Activated CD8-positive, alpha-beta T cell treated with anti-CD3 and anti-CD28 coated beads for 36 hours (primary cell): Measurements from ENCODE around the gene DLG2. TPM values are rescaled to one million over a fixed set of nuclear protein-coding genes. Genes with fewer than 3 reads are reported as not detected.

Experiments used
- ATAC-seq: fragments of 200-7000 bp; cut with Tn5 transposase; one replicate; pipeline ENCODE4 v1.10.0; 2021; ENCODE audit warnings: mild to moderate bottlenecking, moderate library complexity
- CTCF ChIA-PET: fragments of 350-600 bp; sonication (Branson Sonifier 250); formaldehyde crosslinking; loops from one replicate; lab custom pipeline; 2021; ENCODE audit warnings: antibody characterized with exemption; lab: Charles Lee
- POLR2A ChIA-PET: fragments of 350-600 bp; sonication (Branson Sonifier 250); formaldehyde crosslinking; loops from one replicate; lab custom pipeline; 2021; ENCODE audit warnings: antibody characterized with exemption; lab: Charles Lee
- DNase-seq: peaks from one replicate; pipeline ENCODE4 v3.0.0-alpha.2; 2020
- H3K27ac Mint-ChIP-seq: one replicate; pipeline ENCODE4 v1.8.0; 2021; ENCODE audit warnings: mild to moderate bottlenecking, mixed read lengths
- H3K27me3 Mint-ChIP-seq: one replicate; pipeline ENCODE4 v1.8.0; 2021; ENCODE audit warnings: mixed read lengths
- H3K36me3 Mint-ChIP-seq: one replicate; pipeline ENCODE4 v1.8.0; 2021; ENCODE audit warnings: low read depth, mixed read lengths
- H3K4me1 Mint-ChIP-seq: one replicate; pipeline ENCODE4 v1.8.0; 2021; ENCODE audit warnings: low read depth, mixed read lengths
- H3K4me3 Mint-ChIP-seq: one replicate; pipeline ENCODE4 v1.8.0; 2021; ENCODE audit warnings: mild to moderate bottlenecking, moderate library complexity, mixed read lengths
- H3K9me3 Mint-ChIP-seq: one replicate; pipeline ENCODE4 v1.8.0; 2021; ENCODE audit warnings: mixed read lengths
- CTCF ChIP-seq: fragments of 200-600 bp; IDR thresholded peaks from one replicate; pipeline ENCODE4 v1.8.0; 2022; ENCODE audit warnings: antibody characterized with exemption, mild to moderate bottlenecking
- intact Hi-C: fragments of 100-400 bp; cut with micrococcal nuclease; formaldehyde crosslinking; loops from one replicate; pipeline ENCODE4 v1.10.0; 2022
- total RNA-seq, 2 experiments: library from RNA; stranded (reverse); gene quantifications; one replicate each; pipeline ENCODE4 v1.2.3, GENCODE V29; 2021

The DLG2 gene
- total RNA-seq, 2 experiments from 2014 or later, result 2.2 to 2.6 TPM

GRCh38 chr11:85572056-85572455 is 55.1 kb downstream of the DLG2 start:
- DNase-seq, result no peak
- CTCF ChIA-PET, result no interaction called here
- POLR2A ChIA-PET, result no interaction called here
- H3K4me3 Mint-ChIP-seq, result no peak overlapping the region
- intact Hi-C loops, result no loop called here
- no peak for ATAC-seq
- peaks cover 1% of the 10 kb centered on the region for H3K36me3 Mint-ChIP-seq
- H3K4me1 Mint-ChIP-seq, result no peaks in the 10 kb centered on the region
- peaks cover 11% of the 10 kb centered on the region for H3K27me3 Mint-ChIP-seq
- H3K9me3 Mint-ChIP-seq, result no peaks in the 10 kb centered on the region
- no peak for TF ChIP-seq CTCF
- no peak overlapping the region for H3K27ac Mint-ChIP-seq

DNA sequence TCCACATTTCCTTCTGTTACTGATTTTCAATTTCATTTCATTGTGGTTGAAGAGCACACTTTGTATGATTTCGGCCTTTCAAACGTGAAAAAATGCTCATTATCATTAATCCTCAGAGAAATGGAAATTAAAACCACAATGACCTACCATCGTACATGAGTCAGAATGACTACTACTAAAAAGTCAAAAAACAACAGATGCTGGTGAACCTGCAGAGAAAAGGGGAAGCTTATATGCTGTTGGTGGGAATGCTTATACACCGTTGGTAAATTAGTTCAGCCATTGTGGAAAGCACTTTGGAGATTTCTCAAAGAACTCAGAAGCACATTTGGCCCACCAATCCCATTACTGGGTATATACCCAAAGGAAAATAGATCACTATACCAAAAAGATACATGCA is 57.6 kb downstream of the DLG2 start:
- no peaks in the 10 kb centered on the region for H3K36me3 Mint-ChIP-seq
- no peak overlapping the region for H3K27ac Mint-ChIP-seq
- ATAC-seq (no peak), DNase-seq (no peak)
- TF ChIP-seq CTCF, result no peak
- ChIA-PET CTCF (no interaction called here), POLR2A (no interaction called here)
- H3K27me3 Mint-ChIP-seq, result peaks cover 7% of the 10 kb centered on the region
- intact Hi-C loops, result no loop called here
- H3K9me3 Mint-ChIP-seq, result no peaks in the 10 kb centered on the region
- H3K4me3 Mint-ChIP-seq, result no peak overlapping the region
- no peaks in the 10 kb centered on the region for H3K4me1 Mint-ChIP-seq

DNA sequence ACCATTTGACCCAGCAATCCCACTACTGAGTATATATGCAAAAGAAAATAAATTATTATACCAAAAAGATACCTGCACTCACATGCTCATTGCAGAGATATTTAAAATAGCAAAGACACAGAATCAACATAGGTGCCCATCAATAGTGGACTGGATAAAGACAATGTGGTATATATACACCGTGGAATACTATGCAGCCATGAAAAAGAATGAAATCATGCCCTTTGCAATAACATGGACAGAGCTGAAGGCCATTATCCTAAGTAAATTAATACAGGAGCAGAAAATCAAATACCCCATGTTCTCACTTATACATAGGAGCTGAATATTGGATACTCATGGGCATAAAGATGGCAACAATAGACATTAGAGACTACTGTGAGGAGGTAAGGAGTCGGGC is 68.7 kb downstream of the DLG2 start:
- intact Hi-C loops, result no loop called here
- no peaks in the 10 kb centered on the region for H3K27me3 Mint-ChIP-seq
- ChIA-PET CTCF (no interaction called here), POLR2A (no interaction called here)
- no peak for ATAC-seq
- no peaks in the 10 kb centered on the region for H3K36me3 Mint-ChIP-seq
- H3K9me3 Mint-ChIP-seq, result peaks cover 2% of the 10 kb centered on the region
- no peak overlapping the region for H3K27ac Mint-ChIP-seq
- DNase-seq, result no peak
- no peak overlapping the region for H3K4me3 Mint-ChIP-seq
- H3K4me1 Mint-ChIP-seq, result no peaks in the 10 kb centered on the region
- no peak for TF ChIP-seq CTCF

- H3K36me3 Mint-ChIP-seq, result no peaks in the 10 kb centered on the region
- no peak overlapping the region for H3K27ac Mint-ChIP-seq
- TF ChIP-seq CTCF, result no peak
- H3K4me1 Mint-ChIP-seq, result no peaks in the 10 kb centered on the region
- DNase-seq (no peak), ATAC-seq (no peak)
- CTCF ChIA-PET, result no interaction called here
- no peaks in the 10 kb centered on the region for H3K27me3 Mint-ChIP-seq
- intact Hi-C loops, result no loop called here
- POLR2A ChIA-PET, result no interaction called here
- no peak overlapping the region for H3K4me3 Mint-ChIP-seq
- H3K9me3 Mint-ChIP-seq, result no peaks in the 10 kb centered on the region
These were observed 75.3 kb downstream of the DLG2 start for GRCh38 chr11:85551881-85552280.

DNA sequence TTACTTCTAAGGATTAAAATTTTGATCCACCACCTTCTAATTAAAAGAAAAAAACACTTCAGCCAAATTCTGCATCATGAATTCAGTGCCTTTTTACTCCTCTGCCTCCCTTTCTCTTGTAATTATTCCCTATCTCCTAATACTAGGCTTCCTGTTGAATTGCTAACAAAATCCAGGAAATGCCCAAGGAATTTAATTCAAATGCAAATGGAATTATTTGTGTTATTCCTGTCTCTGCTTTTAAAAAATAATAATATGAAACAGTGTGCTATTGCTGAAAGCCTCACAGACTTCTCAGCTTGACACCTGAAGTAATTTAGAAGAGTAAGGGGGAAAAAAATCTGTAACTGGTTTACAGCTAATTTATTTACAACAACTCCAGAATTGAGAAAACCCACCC is 85.5 kb downstream of the DLG2 start:
- intact Hi-C loops, result no loop called here
- CTCF ChIA-PET, result no interaction called here
- POLR2A ChIA-PET, result no interaction called here
- ATAC-seq (no peak), DNase-seq (no peak)
- TF ChIP-seq CTCF, result no peak
- H3K27me3 Mint-ChIP-seq, result no peaks in the 10 kb centered on the region
- H3K4me3 Mint-ChIP-seq, result no peak overlapping the region
- H3K36me3 Mint-ChIP-seq, result peaks cover 2% of the 10 kb centered on the region
- H3K4me1 Mint-ChIP-seq, result no peaks in the 10 kb centered on the region
- H3K9me3 Mint-ChIP-seq, result peaks cover 6% of the 10 kb centered on the region
- H3K27ac Mint-ChIP-seq, result no peak overlapping the region
